Heart right ventricle (tissue), 16 donors: Measurements from ENCODE around the gene ACAN. TPM values are rescaled to one million over a fixed set of nuclear protein-coding genes. Genes with fewer than 3 reads are reported as not detected.

ENCODE experiments used
- ATAC-seq, 8 donors: fragments of 200-7000 bp; cut with Tn5 transposase; one replicate each; pipeline ENCODE4 v1.9.1; 2020; ENCODE audit warnings: mild to moderate bottlenecking in 8 of 8, moderate library complexity in 8 of 8, moderate number of reproducible peaks in 1 of 8
- DNase-seq, 2 donors: peaks; one replicate each; pipeline ENCODE4 v3.0.0-alpha.2; 2020
- H3K27ac ChIP-seq, 10 donors: fragments of 200-600 bp; sonication (generic) in 2 of 10; one replicate each; pipeline versions ENCODE4 v1.5.0 to v1.8.0; 2020 to 2022; ENCODE audit warnings: mild to moderate bottlenecking in 3 of 10
- H3K27me3 ChIP-seq, 7 donors: fragments of 200-600 bp; one replicate each; pipeline ENCODE4 v1.8.0; 2021 to 2022; ENCODE audit warnings: mild to moderate bottlenecking in 2 of 7
- H3K36me3 ChIP-seq, 9 donors: fragments of 200-600 bp; sonication (generic) in 1 of 9; one replicate each; pipeline versions ENCODE4 v1.5.0 to v1.8.0; 2020 to 2022; ENCODE audit warnings: mild to moderate bottlenecking in 2 of 9
- H3K4me1 ChIP-seq, 9 donors: fragments of 200-600 bp; sonication (generic) in 1 of 9; one replicate each; pipeline versions ENCODE4 v1.5.0 to v1.8.0; 2020 to 2022; ENCODE audit warnings: mild to moderate bottlenecking in 4 of 9
- H3K4me3 ChIP-seq, 10 donors: fragments of 200-600 bp; sonication (generic) in 2 of 10; one replicate each; pipeline versions ENCODE4 v1.5.0 to v1.8.0; 2020 to 2022; ENCODE audit warnings: mild to moderate bottlenecking in 7 of 10, moderate library complexity in 2 of 10
- H3K9me3 ChIP-seq, 11 donors: fragments of 200-600 bp in 10 of 11; sonication (generic) in 2 of 11; one replicate each; pipeline versions ENCODE4 v1.5.0 to v1.8.0; 2013 to 2022; ENCODE audit warnings: mild to moderate bottlenecking in 2 of 11, control low read depth in 1 of 11, moderate library complexity in 1 of 11
- CTCF ChIP-seq, 9 donors: fragments of 200-600 bp; sonication (generic) in 2 of 9; IDR thresholded peaks; one replicate each; pipeline versions ENCODE4 v1.5.0 to v1.8.0; 2021 to 2022; ENCODE audit warnings: antibody characterized with exemption in 9 of 9, mild to moderate bottlenecking in 5 of 9, moderate library complexity in 1 of 9
- WGBS, 2 donors: extraction: QIAGEN DNeasy Blood & Tissue Kit; methylation state at CpG; one replicate each; pipeline ENCODE4 v1.1.7; 2013; ENCODE audit warnings: inconsistent platforms in 1 of 2; 5-methylcytosine and 5-hydroxymethylcytosine counted together
- intact Hi-C, 10 donors: fragments of 100-400 bp; cut with DNase I; formaldehyde crosslinking; loops; one replicate each; pipeline versions ENCODE4 v1.11.1 to v1.14.2; 2022
- polyA plus RNA-seq, 2 donors: library from polyadenylated mRNA; stranded (reverse); fragments of 200-250 nt; gene quantifications; one replicate each; pipeline ENCODE4 v1.2.3, GENCODE V29; 2013
- total RNA-seq, 10 donors: library from RNA; stranded (reverse); fragmentation: NEBNext Ultra II Directional in 3 of 10; extraction: Animal tissue kit (Norgen Biotek cat#: 25700) in 3 of 10; gene quantifications; one replicate each; pipeline versions ENCODE4 v1.2.1 to v1.2.4, GENCODE V29; 2021 to 2023
- donor health status: Arrhythmogenic right ventricular cardiomyopathy.
- donor health status: ischemic (EF 13 %, LVEDD 7.1; RV severe dilation, severe dysfunction).
- donor health status: healthy with polysubstance abuse.
- donor health status: DM: no; HTN: yes; CAD: no.
- donor health status: DM: no; HTN: no; CAD: no.
- donor health status: ischemic (EF 25% LVEDD 6.9; RV normal size, moderate dysfunction).
- donor health status: ischemic (EF 25% LVEDD 5.7; RV mildly dilated, moderate dysfunction).
- donor health status: healthy.
- donor health status: DM: yes; HTN: yes; CAD: no.
- donor health status: Ischemic cardiomyopathy.
- donor health status: ischemic (EF 35%, LVEDD 5.7; RV mildly dilated, moderate dysfunction).
- donor health status: nonischemic (EF 11% LVEDD 7.7; RV severe dilation, severe dysfunction).
- donor health status: DM: yes; HTN: yes; CAD: no.
- donor health status: PGD.
- donor health status: ischemic (EF 29% LVEDD 5.4; RV normal size, mild dysfunction).
- donor health status: nonischemic (EF 23%, LVEDD 6.1; RV moderate dilation, normal function).

ACAN gene
- total and polyA plus RNA-seq, 12 donors, result 0.08 to 0.66 (median 0.19) TPM; not detected in 2

GRCh38 chr15:88912500-88912921, 109.3 kb downstream of the ACAN start:
- DNase-seq, result peak in 1 of 2 donors; percentile 60
- peak overlapping the region; percentile 63 to 97 (median 77) for H3K4me3 ChIP-seq
- peak overlapping the region; percentile 88 to 99 (median 93) for H3K27ac ChIP-seq
- H3K27me3 ChIP-seq, result no peaks in the 10 kb centered on the region
- peak; percentile 29 to 71 (median 50) for ATAC-seq
- H3K9me3 ChIP-seq, result no peaks in the 10 kb centered on the region
- 3% methylated on average over 20 of the region's 20 CpGs for WGBS, 2 donors
- TF ChIP-seq CTCF (IDR thresholded peaks at IDR 0.05), result no peak
- intact Hi-C loops, result loop anchor here in 2 of 10 donors (5.0 kb wide), 2 partner anchors 70 to 105 kb away; no protein-coding TSS in a partner anchor
- H3K4me1 ChIP-seq, result peaks cover 20 to 56% (median 53%) of the 10 kb centered on the region in 9 donors
- peaks cover 0 to 27% (median 3%) of the 10 kb centered on the region in 9 donors for H3K36me3 ChIP-seq

GRCh38 chr15:88913017-88913849, 110.0 kb downstream of the ACAN start, which contains the start of gene MFGE8:
Gene MFGE8 (minus strand): TSS chr15:88913379. CDS start chr15:88913319, 60 bp downstream.
- intact Hi-C loops, result loop anchor here in 2 of 10 donors (5.0 kb wide), 2 partner anchors 69 to 104 kb away; no protein-coding TSS in a partner anchor
- peak within 1 kb of the TSS; percentile 88 to 99 (median 93) for H3K27ac ChIP-seq
- peaks cover 13 to 61% (median 48%) of the 10 kb centered on the region in 9 donors for H3K4me1 ChIP-seq
- DNase-seq (peak; percentile 84 to 86), ATAC-seq (peak; percentile 74 to 86 (median 80))
- no peaks in the 10 kb centered on the region for H3K9me3 ChIP-seq
- H3K36me3 ChIP-seq, result peaks cover 0 to 21% (median 0%) of the 10 kb centered on the region in 9 donors
- WGBS, 2 donors, result 0 to 1% methylated on average over 59 to 67 of the region's 67 CpGs
- no peaks in the 10 kb centered on the region for H3K27me3 ChIP-seq
- peak within 1 kb of the TSS; percentile 63 to 97 (median 77) for H3K4me3 ChIP-seq
- peak in 3 of 9 donors; percentile 30 to 41 (median 34) for TF ChIP-seq CTCF (IDR thresholded peaks at IDR 0.05)

- DNase-seq (no peak), ATAC-seq (no peak)
- Histone ChIP-seq H3K27me3 (no peaks in the 10 kb centered on the region), H3K4me3 (peak overlapping the region in 9 of 10 donors; percentile 68 to 97 (median 80)), H3K36me3 (peaks cover 0 to 15% (median 0%) of the 10 kb centered on the region in 9 donors), H3K4me1 (peaks cover 12 to 61% (median 43%) of the 10 kb centered on the region in 9 donors), H3K27ac (peak overlapping the region in 8 of 10 donors; percentile 88 to 97 (median 93)), H3K9me3 (no peaks in the 10 kb centered on the region)
- 65 to 71% methylated on average over 4 of the region's 4 CpGs for WGBS, 2 donors
- intact Hi-C loops, result loop anchor here in 2 of 10 donors (5.0 kb wide), 2 partner anchors 68 to 103 kb away; no protein-coding TSS in a partner anchor
- TF ChIP-seq CTCF (IDR thresholded peaks at IDR 0.05), result no peak
Observed at GRCh38 chr15:88913850-88914169, 110.6 kb downstream of the ACAN start.

DNA sequence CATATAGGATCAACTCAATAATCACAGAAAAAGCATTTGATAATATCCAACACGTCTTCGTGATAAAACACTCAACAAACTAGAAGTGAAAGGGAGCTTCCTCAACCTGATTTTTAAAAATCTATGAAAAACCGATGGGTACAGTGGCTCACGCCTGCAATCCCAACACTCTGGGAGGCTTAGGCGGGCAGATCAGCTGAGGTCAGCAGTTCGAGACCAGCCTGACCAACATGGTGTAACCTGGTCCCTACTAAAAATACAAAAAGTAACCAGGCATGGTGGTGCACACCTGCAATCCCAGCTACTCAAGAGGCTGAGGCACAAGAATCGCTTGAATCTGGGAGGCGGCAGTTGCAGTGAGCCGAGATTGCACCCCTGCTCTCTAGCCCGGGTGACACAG, 112.1 kb downstream of the ACAN start:
- H3K27ac ChIP-seq, result no peak overlapping the region
- 95 to 97% methylated on average over 10 of the region's 10 CpGs for WGBS, 2 donors
- H3K9me3 ChIP-seq, result no peaks in the 10 kb centered on the region
- ATAC-seq (no peak), DNase-seq (no peak)
- H3K4me3 ChIP-seq, result no peak overlapping the region
- H3K27me3 ChIP-seq, result no peaks in the 10 kb centered on the region
- TF ChIP-seq CTCF (IDR thresholded peaks at IDR 0.05), result no peak
- intact Hi-C loops, result no loop called here
- H3K36me3 ChIP-seq, result peaks cover 0 to under 1% (median 0%) of the 10 kb centered on the region in 9 donors
- peaks cover 0 to 63% (median 28%) of the 10 kb centered on the region in 9 donors for H3K4me1 ChIP-seq
